K562 (cell line): ENCODE data around the gene COMMD10. TPM values are rescaled to one million over a fixed set of nuclear protein-coding genes. Genes with fewer than 3 reads are reported as not detected.
A peak's percentile ranks its signal among the peaks of the same experiment; 100 is the strongest.

Experiments used
- ATAC-seq: fragments of 200-7000 bp; cut with Tn5 transposase; 3 replicates; pipeline ENCODE4 v1.9.1; 2020; ENCODE audit warnings: moderate library complexity
- BruUV-seq: library from RNA; stranded (reverse); fragments of 400-500 nt; replicated peaks from 2 replicates; lab custom pipeline; 2021; lab: Mats Ljungman, UMichigan
- CTCF ChIA-PET: fragments of 300-600 bp; formaldehyde crosslinking; extraction: SDS; loops from one replicate; lab custom pipeline; 2021; ENCODE audit warnings: low intra/inter-chr PET ratio; lab: Yijun Ruan, JAX
- POLR2A ChIA-PET: fragments of 300-600, 350-650 bp; sonication (Branson Sonifier 250); formaldehyde crosslinking; extraction: SDS; loops from one replicate; lab custom pipeline; 2021; ENCODE audit warnings: antibody characterized with exemption, inconsistent platforms; lab: Yijun Ruan, JAX
- DNase-seq, 4 experiments: peaks; one replicate each; pipeline versions ENCODE4 v3.0.0 to v3.0.0-alpha.2; 2011 to 2018; ENCODE audit warnings: low spot score in 3 of 4, mixed read lengths in 3 of 4; ENCODE audit errors: extremely low read depth in 1 of 4
- FAIRE-seq: peaks from 2 replicates; lab custom pipeline; 2011; peaks lifted over from hg19 to GRCh38; lab: Jason Lieb, UNC
- H2AFZ ChIP-seq: 2 replicates; pipeline ENCODE4 v1.6.0; 2011; ENCODE audit warnings: low read depth, low read length, control low read depth, inconsistent platforms
- H3K27ac ChIP-seq: fragments of 200-600 bp; 3 replicates; pipeline ENCODE4 v1.8.0; 2011; ENCODE audit warnings: low read depth, mild to moderate bottlenecking, control low read depth, inconsistent platforms, low read length, moderate library complexity, mixed read lengths; ENCODE audit errors: extremely low read depth
- H3K27me3 ChIP-seq, 2 experiments: fragments of 300-600 bp in 1 of 2; 2 replicates in 1 of 2; 3 replicates in 1 of 2; pipeline versions ENCODE4 v1.6.0 to v1.8.0; 2011; ENCODE audit warnings: inconsistent platforms in 2 of 2, low read length in 2 of 2, mild to moderate bottlenecking in 1 of 2, mixed read lengths in 1 of 2, moderate library complexity in 1 of 2; ENCODE audit not compliant: control insufficient read depth in 2 of 2, insufficient read depth in 2 of 2
- H3K36me3 ChIP-seq: fragments of 300-600 bp; 3 replicates; pipeline ENCODE4 v1.8.0; 2011; ENCODE audit warnings: mild to moderate bottlenecking, low read length, inconsistent platforms; ENCODE audit not compliant: control insufficient read depth, insufficient read depth
- H3K4me1 ChIP-seq, 2 experiments: fragments of 200-600 bp in 1 of 2; replicated peaks in 1 of 2; 2 replicates in 1 of 2; 3 replicates in 1 of 2; pipeline versions ENCODE4 v1.5.1 to v1.8.0; 2011; ENCODE audit warnings: inconsistent platforms in 2 of 2, low read length in 2 of 2, mild to moderate bottlenecking in 1 of 2, mixed read lengths in 1 of 2, moderate library complexity in 1 of 2; ENCODE audit not compliant: control insufficient read depth in 2 of 2, insufficient read depth in 2 of 2
- H3K4me2 ChIP-seq: 2 replicates; pipeline ENCODE4 v1.6.1; 2011; ENCODE audit warnings: low read length, control low read depth, inconsistent platforms, mixed read lengths; ENCODE audit not compliant: insufficient read depth
- H3K4me3 ChIP-seq: fragments of 200-600 bp; sonication (generic), shearing (Covaris generic); 2 replicates; pipeline ENCODE4 v1.5.1; 2016; ENCODE audit warnings: control low read depth, inconsistent platforms
- H3K79me2 ChIP-seq: fragments of 200-600 bp; 3 replicates; pipeline ENCODE4 v1.8.0; 2011; ENCODE audit warnings: low read length, inconsistent platforms; ENCODE audit not compliant: control insufficient read depth, insufficient read depth
- H3K9ac ChIP-seq, 2 experiments: 2 replicates each; pipeline versions ENCODE4 v1.6.0 to v1.6.1; 2011; ENCODE audit warnings: low read depth in 2 of 2, low read length in 2 of 2, control low read depth in 1 of 2, inconsistent platforms in 1 of 2, mild to moderate bottlenecking in 1 of 2, mixed read lengths in 1 of 2; ENCODE audit not compliant: insufficient read depth in 1 of 2
- H3K9me1 ChIP-seq: one replicate; pipeline ENCODE4 v1.6.0; 2011; ENCODE audit warnings: inconsistent platforms, mild to moderate bottlenecking, low read length, moderate library complexity; ENCODE audit not compliant: control insufficient read depth, insufficient read depth
- H3K9me3 ChIP-seq: replicated peaks from 2 replicates; pipeline ENCODE4 v1.5.1; 2011; ENCODE audit warnings: low read depth, low read length, inconsistent platforms; ENCODE audit not compliant: control insufficient read depth, insufficient read depth
- H4K20me1 ChIP-seq: replicated peaks from 2 replicates; pipeline ENCODE4 v1.6.1; 2011; ENCODE audit warnings: low read length, inconsistent platforms, mixed read lengths; ENCODE audit not compliant: control insufficient read depth, insufficient read depth
- ATF1 ChIP-seq, 2 experiments: fragments of 450-650 bp in 1 of 2; IDR thresholded peaks; 2 replicates each; pipeline ENCODE4 v1.6.1; 2016; ENCODE audit warnings: missing compliant biosample characterization in 1 of 2, missing genetic modification characterization in 1 of 2
- GATAD2A ChIP-seq: fragments of 450-650 bp; IDR thresholded peaks from 2 replicates; pipeline ENCODE4 v1.6.1; 2017
- JUNB ChIP-seq: fragments of 450-650 bp; formaldehyde crosslinking; conservative IDR thresholded peaks from 2 replicates; pipeline ENCODE4 v1.4.0; 2020; ENCODE audit warnings: mild to moderate bottlenecking
- NFE2 ChIP-seq: IDR thresholded peaks from 2 replicates; pipeline ENCODE4 v1.6.1; 2014; ENCODE audit warnings: antibody characterized with exemption, low read depth
- NFRKB ChIP-seq: fragments of 450-650 bp; IDR thresholded peaks from 2 replicates; pipeline ENCODE4 v1.6.1; 2016; ENCODE audit warnings: low read depth
- NFYB ChIP-seq: IDR thresholded peaks from 2 replicates; pipeline ENCODE4 v1.6.1; 2011; ENCODE audit warnings: mild to moderate bottlenecking, moderate library complexity; ENCODE audit not compliant: insufficient read length; ENCODE audit errors: extremely low read depth
- XRCC4 ChIP-seq: IDR thresholded peaks from one replicate; pipeline ENCODE4 v1.6.1; 2011; ENCODE audit not compliant: insufficient read depth, insufficient read length; ENCODE audit errors: extremely low read depth
- WGBS: fragments of 100-300 bp; shearing (Covaris generic); methylation state at CpG from one replicate; pipeline ENCODE4 v1.1.6; 2016; ENCODE audit warnings: low coverage, mixed read lengths; ENCODE audit not compliant: insufficient coverage; ENCODE audit errors: missing lambda C conversion rate; 5-methylcytosine and 5-hydroxymethylcytosine counted together
- in situ Hi-C: fragments of 300-500 bp; cut with MboI; formaldehyde crosslinking; loops from 4 replicates; pipeline ENCODE4 v1.15.0; 2018; ENCODE audit warnings: inconsistent platforms, mixed read lengths
- intact Hi-C: fragments of 100-400 bp; cut with micrococcal nuclease; formaldehyde crosslinking; loops from 2 replicates; pipeline ENCODE4 v1.14.2; 2022
- polyA plus RNA-seq, 8 experiments: library from polyadenylated mRNA; depleted of rRNA in 4 of 8; stranded (reverse) in 5 of 8; unstranded in 3 of 8; fragments of >200 nt; fragmentation: Nextera tagmentation in 2 of 8; fragmentation: Illumina TruSeq in 1 of 8; extraction: Ambion mirVana in 2 of 8; extraction: Trizol in 1 of 8; gene quantifications; 2 replicates each; pipeline versions ENCODE4 v1.2.1 to v1.2.3, GENCODE V29; 2011 to 2014; ENCODE audit warnings: inconsistent platforms in 1 of 8, missing spikeins in 1 of 8
- total RNA-seq, 7 experiments: library from RNA; depleted of rRNA in 6 of 7; stranded (reverse); fragments of >200 nt in 6 of 7; fragmentation: Illumina TruSeq in 2 of 7; extraction: Trizol in 2 of 7; gene quantifications; 2 replicates each; pipeline versions ENCODE4 v1.2.1 to v1.2.3, GENCODE V29; 2011 to 2021; ENCODE audit warnings: low replicate concordance in 1 of 7
- TF ChIP-seq, protein P1 (sequence below): fragments of 250-450 bp; sonication (Bioruptor Pico); IDR thresholded peaks from 2 replicates; pipeline ENCODE4 v1.4.0; 2020

The COMMD10 gene
- total and polyA plus RNA-seq, 9 of the 15 experiments (the other 6 are each of a cell fraction or from before 2014, with no cell fraction given): 17.9 to 101 (median 28.0) TPM

DNA sequence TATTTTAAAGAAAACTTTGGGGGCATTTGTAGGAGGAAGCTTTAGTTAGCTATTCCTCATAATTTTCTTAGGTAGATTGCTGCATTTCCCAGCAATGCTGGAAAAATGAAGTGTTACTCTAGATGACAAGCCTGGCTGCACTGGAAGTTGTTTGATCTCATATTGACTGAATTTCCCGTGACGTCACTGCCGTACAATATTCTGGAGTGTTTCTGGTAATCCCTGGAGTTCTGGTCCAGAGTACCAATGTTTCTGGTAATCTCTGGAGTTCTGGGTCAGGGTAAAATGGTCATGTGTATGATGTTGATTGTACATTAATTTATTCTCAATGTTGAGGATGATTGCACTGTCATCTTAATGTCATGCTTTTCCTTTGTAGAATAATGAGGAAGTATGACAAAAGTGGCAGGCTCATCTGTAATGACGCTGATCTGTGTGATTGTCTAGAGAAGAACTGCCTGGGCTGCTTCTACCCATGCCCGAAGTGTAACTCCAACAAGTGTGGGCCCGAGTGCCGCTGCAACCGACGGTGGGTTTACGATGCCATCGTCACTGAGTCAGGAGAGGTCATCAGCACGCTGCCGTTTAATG lies 26.4 kb upstream of the COMMD10 start:
- no peak for TF ChIP-seq JUNB
- no peak for TF ChIP-seq GATAD2A
- no peak for TF ChIP-seq XRCC4
- no peak for TF ChIP-seq NFE2
- no peak for TF ChIP-seq NFRKB
- TF ChIP-seq NFYB: no peak
- TF ChIP-seq, protein P1, sequence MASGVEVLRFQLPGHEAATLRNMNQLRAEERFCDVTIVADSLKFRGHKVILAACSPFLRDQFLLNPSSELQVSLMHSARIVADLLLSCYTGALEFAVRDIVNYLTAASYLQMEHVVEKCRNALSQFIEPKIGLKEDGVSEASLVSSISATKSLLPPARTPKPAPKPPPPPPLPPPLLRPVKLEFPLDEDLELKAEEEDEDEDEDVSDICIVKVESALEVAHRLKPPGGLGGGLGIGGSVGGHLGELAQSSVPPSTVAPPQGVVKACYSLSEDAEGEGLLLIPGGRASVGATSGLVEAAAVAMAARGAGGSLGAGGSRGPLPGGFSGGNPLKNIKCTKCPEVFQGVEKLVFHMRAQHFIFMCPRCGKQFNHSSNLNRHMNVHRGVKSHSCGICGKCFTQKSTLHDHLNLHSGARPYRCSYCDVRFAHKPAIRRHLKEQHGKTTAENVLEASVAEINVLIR (CRISPR knock-in tag): 0 out of 2 replicates have a peak, but pooled peaks have one; percentile 25
- no peak for TF ChIP-seq ATF1 (CRISPR knock-in tag; IDR thresholded peaks at IDR 0.05)
- TF ChIP-seq ATF1 (tag; IDR thresholded peaks at IDR 0.05): peak; percentile 83
- TF ChIP-seq, all 486 proteins: peak for 2
- WGBS: 6% methylated on average over 13 of the region's 13 CpGs
- Histone ChIP-seq H3K9me1 (no peaks in the 10 kb centered on the region), H3K27me3 (peaks cover 5 to 10% of the 10 kb centered on the region in 2 experiments; a peak in 4 of 5 replicates), H3K4me2 (peak overlapping the region; percentile 41; the same call in 1 of the 2 replicates), H3K9me3 (no peaks in the 10 kb centered on the region), H4K20me1 (no peaks in the 10 kb centered on the region), H3K36me3 (no peaks in the 10 kb centered on the region), H3K4me3 (no peak overlapping the region), H3K27ac (no peak overlapping the region), H3K79me2 (no peaks in the 10 kb centered on the region), H3K9ac (no peak overlapping the region), H2AFZ (peak overlapping the region; percentile 32; the same call in 1 of the 2 replicates), H3K4me1 (no peaks in the 10 kb centered on the region)
- DNase-seq (no peak), ATAC-seq (no peak), FAIRE-seq (no peak)
- CTCF ChIA-PET: no interaction called here
- no TSS peak for BruUV-seq
- intact Hi-C loops: no loop called here
- POLR2A ChIA-PET: interaction anchor here (1.5 kb wide), 1 partner anchor 9 kb away, joined by 4 read pairs; no protein-coding TSS in a partner anchor
- in situ Hi-C loops: no loop called here
